HG02981 (cell line): ENCODE data around the gene GPC6.

Source experiments
- ATAC-seq: cut with Tn5 transposase; IDR thresholded peaks from one replicate; pipeline ENCODE4 v1.9.1; 2021; ENCODE audit warnings: mild to moderate bottlenecking, moderate library complexity; ENCODE audit not compliant: unreplicated experiment

The GPC6 gene

GRCh38 chr13:94218951-94219350 is 992.3 kb downstream of the GPC6 start:
- no peak for ATAC-seq

GRCh38 chr13:94224670-94225069 is 998.1 kb downstream of the GPC6 start:
- no peak for ATAC-seq

GRCh38 chr13:94227255-94227879 is 1000.8 kb downstream of the GPC6 start:
- no peak for ATAC-seq

DNA sequence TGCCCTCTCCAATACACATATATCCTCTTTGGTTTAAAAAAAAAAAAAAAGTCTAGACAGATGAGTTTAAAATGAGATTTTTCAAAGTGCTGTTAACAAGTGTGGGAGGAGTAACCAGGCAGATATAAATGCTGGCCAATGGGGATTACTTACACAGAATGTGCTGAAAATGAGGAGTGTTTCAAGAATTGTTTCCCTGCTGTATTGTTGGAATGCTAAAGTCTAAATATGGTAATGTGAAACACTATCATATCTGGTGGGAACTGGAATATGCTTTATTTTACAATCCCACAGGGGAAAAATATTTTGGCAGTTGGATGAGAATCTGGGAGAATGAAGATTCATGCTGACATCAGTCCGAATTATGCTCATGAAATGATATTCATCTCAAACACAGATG is 1002.2 kb downstream of the GPC6 start:
- no peak for ATAC-seq

DNA sequence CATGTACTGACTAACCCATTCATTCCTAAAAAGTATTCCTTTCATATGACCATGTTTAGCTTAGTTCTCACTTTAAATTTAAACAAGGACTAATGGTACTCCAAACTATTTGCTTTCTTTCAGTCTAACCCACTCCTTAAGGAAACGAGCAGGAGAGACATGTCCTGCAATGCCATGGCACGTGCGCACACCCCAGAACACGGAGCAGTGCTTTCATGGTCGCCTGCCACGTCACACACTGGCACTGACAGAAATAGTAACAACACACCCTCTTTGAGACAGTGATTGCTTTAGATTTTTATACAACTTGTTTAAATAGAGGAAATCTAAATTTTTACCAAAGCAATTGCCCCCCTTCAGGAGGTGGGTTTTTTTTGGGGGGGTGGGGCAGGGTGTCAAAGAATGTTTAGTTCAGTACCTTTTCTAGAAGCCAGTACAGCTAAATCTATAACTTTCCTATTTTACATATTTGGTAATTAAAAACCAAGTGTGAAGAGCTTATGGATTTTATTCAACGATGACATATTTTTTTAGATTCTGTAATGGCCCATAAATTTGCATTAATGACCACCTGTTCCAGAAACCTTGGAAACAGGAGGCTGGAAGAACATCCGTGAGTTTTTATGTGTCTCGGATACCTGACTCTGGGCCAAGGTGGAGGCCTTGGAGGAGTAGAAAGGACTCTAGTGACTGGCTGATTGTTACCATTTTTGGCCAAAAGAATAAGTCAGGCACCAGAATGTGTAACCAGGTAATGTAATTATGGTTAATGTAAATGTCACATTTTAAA is 1005.7 kb downstream of the GPC6 start:
- ATAC-seq = no peak

GRCh38 chr13:94232956-94233355 is 1006.3 kb downstream of the GPC6 start:
- no peak for ATAC-seq

GRCh38 chr13:94233401-94233800 is 1006.8 kb downstream of the GPC6 start:
- ATAC-seq = no peak

DNA sequence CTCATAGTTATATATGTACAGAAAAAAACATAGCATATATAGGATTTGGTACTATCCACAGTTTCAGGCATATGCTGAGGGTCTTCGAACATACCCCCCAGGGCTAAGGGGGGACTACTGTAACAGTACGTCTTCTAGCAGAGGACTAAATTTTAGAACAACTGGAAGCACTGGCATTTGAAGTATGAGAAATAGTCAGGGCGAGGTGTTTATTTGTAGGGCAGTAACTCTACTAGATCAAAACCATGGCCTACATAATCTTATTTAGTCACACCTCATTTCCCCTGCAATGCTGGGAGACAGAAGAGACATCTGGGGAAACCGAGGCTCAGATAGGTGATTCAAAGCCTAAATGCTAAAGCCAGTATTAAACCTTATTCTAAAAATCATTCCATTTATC is 1007.2 kb downstream of the GPC6 start:
- ATAC-seq = no peak

- no peak for ATAC-seq
Observed at GRCh38 chr13:94234738-94235137, 1008.1 kb downstream of the GPC6 start.

DNA sequence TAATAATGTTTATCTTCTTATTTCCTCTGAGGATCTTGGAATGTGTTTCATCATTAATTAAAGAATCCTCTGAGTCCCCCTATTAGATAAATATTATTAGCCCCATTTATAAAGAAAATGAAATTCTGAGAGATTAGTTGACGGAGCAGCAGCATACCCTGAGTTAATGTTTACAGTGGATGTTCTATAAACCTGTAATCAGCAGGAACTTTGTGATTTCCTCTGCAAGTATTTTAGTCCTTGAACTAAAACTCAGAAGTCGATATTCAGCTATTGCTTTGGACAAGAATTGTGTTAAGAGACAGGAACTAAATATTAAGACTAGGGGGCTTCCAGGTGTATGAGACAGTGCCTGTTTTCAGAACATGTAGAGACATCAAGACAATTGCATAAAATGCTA is 1009.5 kb downstream of the GPC6 start:
- ATAC-seq = no peak

DNA sequence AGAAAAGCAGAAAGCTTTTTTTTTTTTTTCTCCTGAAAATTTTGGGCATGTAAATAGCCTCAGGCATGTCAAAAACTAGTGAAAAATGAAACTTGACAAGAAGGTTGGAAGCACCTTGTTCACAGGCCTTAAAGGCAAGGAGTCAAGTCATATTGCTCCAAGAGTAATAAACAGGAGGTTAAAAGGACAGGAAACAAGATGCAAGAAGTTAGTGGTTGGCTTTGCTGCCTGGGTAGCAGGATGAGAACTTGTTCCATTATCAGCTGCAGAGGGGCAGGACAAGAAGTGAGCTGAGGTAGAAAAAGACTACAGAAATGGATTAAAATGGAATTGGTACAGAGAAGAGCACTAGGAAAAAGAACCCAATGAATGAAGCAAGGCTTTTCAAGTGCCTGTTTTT is 1010.3 kb downstream of the GPC6 start:
- ATAC-seq = no peak

DNA sequence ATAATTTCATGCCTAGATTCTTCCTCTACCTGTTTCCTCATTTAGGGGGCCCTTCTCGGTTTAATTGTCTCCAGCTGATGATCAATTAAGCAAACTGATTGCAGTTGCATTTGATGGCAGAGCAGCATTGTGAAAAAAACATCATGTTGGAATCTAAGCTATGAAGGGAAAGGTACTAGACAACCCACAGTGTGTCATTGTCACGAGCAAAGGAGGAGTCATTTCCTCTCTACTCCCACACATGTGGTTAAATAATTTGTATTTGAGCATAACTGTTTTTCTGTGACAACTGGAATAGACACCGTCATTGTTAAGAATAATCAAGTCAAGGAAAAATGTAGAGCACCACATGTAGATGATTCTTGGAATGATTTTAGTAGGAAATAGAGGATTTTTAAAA is 1012.5 kb downstream of the GPC6 start:
- ATAC-seq = no peak

- no peak for ATAC-seq
Observed at GRCh38 chr13:94242554-94242953, 1015.9 kb downstream of the GPC6 start.

GRCh38 chr13:94243551-94243950 is 1016.9 kb downstream of the GPC6 start:
- ATAC-seq = no peak

GRCh38 chr13:94246495-94246894 is 1019.9 kb downstream of the GPC6 start:
- no peak for ATAC-seq

- no peak for ATAC-seq
Observed at GRCh38 chr13:94247890-94248289, 1021.3 kb downstream of the GPC6 start.

GRCh38 chr13:94248454-94249228 is 1022.0 kb downstream of the GPC6 start:
- ATAC-seq = no peak

- no peak for ATAC-seq
Observed at GRCh38 chr13:94249512-94249911, 1022.9 kb downstream of the GPC6 start.

GRCh38 chr13:94251831-94252608 is 1025.4 kb downstream of the GPC6 start:
- ATAC-seq = no peak

- no peak for ATAC-seq
Observed at GRCh38 chr13:94254737-94255136, 1028.1 kb downstream of the GPC6 start.

DNA sequence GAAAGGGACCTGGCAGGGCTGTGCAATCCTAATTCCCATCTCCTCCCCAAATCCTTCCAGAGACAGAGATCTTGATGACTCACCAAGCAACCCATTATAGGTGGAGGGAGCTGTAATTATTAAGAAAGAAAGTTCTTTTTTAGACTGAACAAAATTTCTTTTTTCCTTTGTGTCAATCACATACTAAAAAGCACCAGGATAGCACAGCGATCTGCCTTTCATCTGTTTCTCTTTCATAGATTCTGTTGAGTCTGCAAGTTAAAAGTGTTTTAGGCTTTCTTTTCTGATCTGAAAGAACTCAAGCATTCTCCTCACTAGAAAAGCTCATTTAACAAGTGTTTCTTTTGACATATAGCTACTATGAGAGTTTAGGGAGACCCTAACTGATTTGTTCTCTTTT is 1030.1 kb downstream of the GPC6 start:
- no peak for ATAC-seq
